CD1c-positive myeloid dendritic cell (primary cell): Measurements from ENCODE around the gene MYL12A.

ENCODE experiments used
- DNase-seq: peaks from one replicate; pipeline ENCODE4 v3.0.0-alpha.2; 2016; ENCODE audit errors: extremely low spot score

The MYL12A gene

DNA sequence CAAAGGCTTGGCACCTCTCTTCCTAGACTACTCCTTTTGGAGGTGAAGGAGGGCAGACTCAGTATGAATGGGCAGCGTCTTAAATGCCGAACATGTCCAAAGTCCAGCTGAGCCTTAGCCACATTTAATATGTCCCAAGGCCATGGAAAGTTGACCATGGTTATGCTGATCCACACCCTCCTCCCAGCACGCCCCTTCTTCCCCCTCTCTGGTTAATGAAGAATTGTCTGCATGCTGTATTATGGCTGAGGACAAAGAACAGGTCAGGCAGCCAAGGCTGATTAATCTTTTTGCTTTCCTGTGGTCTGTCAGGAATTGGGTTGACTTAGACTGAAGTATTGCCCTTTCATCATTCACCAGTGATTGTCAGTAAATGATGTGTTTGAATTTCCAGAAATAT, 22.0 kb upstream of the MYL12A start:
- DNase-seq: no peak

DNA sequence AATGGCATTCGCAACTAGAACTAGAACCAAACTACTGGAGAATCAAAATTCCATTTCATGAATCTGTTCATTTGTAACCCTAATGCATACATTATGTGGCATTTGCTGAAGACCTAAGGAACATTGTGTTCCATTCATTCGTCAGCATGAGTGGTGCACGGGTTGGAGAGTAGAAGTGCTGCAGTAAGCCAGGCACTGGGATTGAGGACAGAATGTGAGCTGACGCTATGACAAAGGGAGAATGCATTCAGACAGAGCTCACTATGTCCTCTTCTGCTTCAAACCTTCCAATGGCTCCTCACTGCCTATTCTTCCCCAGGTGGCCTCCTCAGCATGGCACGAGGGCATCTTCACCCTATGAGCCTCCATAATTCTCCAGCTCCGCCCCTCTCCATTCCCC, 21.6 kb upstream of the MYL12A start:
- no peak for DNase-seq

DNA sequence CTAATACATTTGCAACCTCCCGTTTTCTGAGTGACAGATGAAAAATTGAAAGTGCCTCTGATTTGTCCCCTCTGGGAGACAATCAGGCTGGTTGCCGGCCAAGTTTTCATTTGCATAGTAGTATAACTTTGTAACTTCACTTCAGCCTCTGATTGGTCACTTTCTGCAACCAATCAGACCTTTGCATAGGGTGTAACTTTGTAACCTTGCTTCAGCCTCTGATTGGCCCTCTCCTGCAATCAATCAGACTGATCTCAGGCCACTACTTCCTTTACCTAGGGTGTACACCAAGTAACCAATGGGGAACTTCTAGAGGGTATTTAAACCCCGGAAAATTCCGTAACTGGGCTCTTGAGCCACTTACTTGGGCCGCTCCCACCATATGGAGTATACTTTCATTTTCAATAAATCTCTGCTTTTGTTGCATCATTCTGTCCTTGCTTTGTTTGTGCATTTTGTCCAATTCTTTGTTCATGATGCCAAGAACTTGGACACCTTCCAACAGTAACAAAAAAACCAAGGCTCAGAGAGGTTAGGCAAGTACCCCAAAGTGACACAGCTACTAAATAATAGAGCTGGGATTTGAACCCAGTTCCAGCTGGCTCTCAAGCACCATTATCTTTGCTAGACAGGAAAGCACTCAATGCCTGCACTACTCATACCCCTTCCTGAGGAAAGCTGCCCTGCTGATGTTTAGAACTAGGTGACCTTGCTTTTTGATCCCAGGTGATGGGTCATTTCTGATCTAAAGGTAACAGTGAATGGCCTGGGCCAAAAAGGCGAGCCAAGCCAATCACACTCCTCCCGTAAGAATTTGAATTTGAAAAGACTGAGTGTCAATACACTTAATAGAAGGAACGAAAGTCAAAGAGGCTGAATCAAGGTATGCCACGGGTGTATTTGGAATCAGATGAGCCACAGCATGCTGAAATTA, 16.9 kb upstream of the MYL12A start:
- DNase-seq: no peak

DNA sequence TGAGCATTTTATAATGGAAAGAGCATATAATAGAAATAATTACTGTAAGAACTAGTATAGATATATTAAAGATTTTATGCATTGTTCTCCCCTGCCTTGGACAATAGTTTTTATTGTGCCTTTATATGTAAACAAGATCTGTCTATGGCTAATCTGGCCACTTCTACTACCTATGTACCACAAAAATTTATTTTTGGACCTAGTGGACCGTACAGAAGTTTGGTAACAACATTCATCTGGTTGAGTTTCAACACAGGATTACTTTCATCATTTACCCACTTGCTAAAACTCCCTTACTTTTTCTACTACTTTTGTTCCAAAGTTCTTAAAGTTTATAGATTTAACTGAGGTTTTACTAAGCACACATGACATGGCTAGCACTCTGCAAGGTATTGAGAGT, 14.6 kb upstream of the MYL12A start:
- no peak for DNase-seq

DNA sequence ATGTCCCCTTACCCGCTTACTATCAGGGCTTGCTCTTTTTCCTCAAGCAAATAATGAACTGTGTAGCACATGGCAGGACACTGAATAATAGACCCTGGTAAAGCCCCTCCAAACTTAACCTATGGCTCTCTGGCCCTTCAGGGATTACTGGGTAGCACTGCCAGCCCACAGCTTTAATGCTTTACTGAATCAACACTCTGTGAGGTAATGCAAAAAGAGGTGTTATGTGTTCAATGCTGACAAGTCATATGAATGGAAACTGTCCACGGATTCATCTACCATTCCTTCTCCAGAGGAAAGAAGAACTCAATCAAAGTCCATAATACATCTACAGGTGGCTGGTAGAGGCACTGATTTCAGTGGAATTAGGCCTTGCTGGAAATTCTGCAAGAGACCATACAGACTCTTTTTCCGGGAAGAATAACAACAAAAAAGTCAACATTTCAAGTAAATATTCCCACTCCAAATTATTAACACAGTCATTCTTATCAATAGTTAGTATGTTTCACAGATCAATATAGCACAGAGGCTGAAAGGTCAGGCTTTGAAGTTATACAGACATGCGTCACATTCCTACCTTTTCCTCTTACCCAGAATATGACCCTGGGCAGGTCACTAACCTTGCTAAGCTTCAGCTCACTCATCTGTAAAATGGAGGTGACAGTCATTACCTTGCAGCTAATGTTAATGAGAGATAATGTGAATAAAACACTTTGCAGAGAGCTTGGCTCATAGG, 14.0 kb upstream of the MYL12A start:
- DNase-seq: no peak

DNA sequence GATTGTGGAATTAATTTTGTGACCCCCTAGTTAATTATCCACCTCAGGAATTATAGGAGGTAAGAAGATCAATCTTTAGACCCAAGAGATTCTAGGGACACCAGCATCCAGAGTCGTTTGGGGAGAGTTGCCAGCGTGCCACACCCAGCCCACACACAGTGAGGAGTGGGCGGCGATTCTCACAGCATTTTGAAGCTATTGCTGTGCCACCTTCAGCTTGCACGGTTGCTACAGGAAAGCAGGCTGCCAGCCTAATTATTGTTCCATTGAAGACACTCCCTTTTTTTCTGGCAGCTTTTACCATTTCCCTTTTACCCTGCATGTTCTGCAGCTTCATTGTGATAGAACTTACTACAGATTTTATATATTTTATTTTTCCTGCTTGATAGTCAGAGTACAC, 13.1 kb upstream of the MYL12A start:
- DNase-seq: no peak

DNA sequence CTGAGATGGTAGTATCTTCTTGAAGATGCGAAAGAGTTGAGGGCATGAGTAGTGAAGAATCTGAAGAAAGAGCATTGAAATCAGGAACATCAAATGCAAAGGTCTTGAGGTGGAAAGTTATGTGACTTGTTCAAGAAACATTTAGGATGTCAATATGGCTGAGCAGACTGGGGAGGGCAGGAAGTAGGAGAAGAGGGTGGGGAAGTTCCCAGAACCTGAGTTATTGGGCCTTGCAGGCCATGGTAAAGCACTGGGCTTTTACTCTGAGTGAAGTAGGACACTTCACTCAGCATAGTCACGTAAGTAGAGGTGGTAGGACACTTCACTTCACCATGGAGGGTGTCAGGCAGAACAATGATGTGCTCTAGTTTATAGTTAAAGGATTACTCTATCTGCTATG, 11.8 kb upstream of the MYL12A start:
- DNase-seq: no peak

DNA sequence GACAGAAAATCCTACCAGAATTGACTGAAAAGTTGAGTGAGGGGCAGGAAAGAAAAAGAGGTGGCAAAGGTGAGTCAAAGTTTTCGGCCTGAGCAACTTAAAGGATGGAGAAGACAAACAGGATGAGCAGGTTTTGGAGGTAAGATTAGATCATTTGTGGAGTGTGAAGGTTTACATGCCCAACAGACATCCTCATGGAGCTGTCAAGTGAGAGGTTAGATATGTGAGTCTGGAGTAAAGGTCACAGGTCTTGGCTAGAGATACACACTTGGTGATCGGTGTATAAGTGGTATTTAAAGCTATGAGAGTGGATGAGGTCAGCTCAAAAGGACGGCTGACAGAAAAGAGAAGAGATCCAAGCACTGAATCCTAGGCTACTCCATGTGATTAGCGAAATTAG, 11.1 kb upstream of the MYL12A start:
- DNase-seq: no peak

DNA sequence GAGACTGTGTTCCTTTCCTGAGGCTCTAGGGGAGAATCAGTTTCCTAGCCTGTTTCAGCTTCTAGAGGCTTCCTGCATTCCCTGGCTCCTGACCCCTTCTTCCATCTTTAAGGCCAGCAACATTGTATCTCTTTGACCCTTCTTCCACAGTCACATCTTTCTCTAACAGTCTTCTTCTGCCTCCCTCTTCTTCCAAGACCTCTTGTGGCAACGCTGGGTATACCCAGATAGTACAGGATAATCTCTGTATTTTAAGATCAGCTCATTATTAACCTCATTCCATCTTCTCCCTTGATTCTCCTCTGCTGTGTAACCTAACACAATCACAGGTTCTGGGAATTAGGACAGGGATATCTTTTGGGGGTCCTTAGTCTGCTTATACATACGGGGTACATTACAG, 8.9 kb upstream of the MYL12A start:
- DNase-seq: no peak

DNA sequence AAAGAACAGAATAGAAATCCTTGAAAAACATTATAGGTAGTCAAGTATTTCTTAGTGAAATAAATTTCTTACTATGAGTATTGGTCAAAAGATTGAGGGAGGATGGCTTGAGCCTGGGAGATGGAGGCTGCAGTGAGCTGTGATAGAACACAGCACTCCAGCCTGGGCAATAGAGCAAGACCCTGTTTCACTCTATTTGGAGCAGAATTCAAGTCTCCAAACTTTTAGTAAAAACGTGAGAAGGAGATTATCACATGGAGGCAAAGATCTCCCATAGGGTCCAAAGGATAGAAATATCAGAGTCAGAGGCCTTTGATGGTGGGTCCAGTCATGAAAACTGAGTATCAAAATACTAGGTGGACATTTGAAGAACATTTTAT, 2.4 kb upstream of the MYL12A start:
- DNase-seq: no peak

DNA sequence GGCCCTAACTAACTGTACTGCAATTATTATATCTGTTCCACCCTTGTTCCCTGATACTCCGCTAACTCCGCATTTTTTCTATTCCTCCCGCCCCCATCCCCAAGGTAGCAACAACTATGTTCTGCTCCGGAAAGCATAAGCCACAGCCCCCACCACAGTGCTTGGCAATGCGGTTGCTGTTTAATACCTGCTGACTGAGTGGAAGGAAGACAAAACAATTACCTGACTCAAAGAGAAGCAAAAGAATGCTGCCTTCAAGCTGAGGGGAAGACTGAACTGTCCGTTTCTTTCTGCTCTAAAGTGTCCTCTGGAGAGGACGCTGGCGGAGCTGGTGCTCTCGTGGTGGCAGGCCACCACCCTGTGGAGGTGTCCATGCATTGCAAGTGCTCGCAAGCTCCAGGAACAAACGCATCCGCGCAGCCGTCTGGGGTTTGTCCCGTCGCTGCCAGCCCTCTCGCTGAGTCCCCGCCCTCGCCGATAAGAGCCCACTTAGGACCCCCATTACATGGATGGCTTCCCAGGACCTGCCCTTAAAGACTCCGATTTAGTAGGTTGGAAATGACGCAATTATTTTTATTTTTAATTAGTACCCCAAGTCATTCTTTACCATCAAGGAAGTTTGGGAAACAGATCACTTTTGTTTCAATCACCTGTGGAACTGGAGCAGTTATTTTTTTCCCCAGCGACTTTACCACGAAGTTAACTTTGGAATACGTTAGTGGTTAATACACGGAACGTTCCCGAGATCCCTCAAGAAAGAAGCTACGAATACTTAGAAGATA, 1.6 kb upstream of the MYL12A start:
- peak; percentile 89 for DNase-seq

DNA sequence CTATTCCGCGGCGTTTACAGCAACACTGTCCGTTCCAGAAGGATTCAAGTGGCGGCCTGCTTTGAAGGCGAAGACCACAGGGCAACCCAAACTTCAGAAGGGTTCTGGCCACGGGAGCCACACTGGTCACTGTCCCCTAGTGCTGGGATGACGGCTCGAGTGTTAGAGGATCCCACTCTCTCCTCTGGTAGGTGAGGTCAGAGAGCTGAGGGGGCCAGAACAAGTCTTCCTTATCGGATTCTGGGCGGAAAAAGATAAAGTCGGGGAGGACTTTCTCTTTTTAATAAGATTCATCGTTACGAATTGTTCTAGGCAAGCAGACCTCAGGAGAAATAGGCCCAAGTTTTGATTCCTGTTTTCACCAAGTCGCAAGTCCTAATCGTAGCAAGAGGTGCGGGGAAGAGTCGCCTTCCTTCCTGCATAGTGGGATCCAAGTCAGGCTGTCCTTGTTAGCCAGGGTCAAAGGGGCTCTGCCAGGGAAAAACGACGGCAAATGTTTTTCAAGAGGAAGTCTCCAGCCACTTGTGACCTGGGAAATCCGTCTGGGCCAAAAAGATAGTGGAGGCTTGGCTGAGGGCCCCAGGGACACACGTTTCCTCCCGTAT, 864 bp upstream of the MYL12A start:
- no peak for DNase-seq

DNA sequence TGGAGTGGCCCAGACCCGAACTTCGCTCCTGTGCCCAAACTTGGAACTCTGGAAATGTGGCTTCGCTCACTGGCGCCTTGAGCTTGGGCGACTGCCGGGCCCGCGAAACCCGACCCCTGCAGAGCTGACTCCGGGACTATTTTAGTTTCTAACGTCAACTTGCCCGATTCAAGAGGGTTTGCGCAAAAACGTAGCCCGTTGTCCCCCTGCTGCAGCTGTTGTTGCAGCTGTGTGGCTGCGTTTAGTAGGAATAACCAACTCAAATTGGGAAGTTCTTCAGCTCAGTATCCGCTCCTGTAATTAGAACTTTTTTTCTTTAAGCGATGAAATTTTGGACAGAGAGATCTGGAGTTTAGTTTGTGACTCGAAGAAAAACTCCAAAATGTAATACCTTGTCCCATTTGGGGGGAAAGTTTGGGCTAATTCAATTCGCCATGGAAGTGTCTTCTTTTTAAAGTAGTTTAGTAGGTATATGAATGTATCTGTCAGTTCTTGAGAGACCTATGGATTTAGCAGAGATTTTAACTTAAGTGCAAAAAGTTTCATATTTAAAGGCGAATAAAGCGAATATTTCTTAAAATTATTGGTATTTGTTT, 559 bp downstream of the MYL12A start:
- DNase-seq: peak; percentile 60

DNA sequence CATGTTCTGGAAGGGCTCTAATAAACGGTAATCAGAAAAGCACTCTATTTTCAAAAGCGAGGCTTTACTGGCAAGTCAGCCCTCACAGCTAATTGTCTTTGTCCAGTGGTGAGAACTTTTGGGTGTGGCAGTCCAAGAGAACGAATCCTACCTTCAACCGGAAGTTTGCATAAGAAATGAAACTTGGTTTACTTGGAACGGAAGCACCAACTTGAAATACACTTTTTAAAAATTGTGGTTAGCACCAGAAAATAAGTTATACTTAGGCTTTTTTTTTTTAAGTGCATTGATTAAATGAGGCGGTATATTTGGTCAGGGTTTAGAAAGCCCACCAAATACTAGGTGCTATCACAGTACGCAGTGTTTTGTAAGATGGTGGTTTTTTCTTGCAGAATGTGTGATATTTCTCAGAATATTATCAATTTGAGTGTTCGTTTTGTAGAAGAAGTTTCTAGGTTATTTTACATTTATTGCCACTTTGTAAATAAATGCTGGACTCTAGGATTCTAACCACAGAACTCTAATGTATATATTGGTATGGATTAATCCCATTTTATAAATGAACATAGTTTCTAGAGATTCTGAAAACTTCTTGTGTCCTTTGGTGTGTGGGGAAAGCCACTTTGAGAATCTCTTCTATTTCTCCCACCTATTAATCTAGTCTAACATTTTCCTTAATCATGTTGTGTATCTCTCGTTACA, 1.2 kb downstream of the MYL12A start:
- peak; percentile 66 for DNase-seq

DNA sequence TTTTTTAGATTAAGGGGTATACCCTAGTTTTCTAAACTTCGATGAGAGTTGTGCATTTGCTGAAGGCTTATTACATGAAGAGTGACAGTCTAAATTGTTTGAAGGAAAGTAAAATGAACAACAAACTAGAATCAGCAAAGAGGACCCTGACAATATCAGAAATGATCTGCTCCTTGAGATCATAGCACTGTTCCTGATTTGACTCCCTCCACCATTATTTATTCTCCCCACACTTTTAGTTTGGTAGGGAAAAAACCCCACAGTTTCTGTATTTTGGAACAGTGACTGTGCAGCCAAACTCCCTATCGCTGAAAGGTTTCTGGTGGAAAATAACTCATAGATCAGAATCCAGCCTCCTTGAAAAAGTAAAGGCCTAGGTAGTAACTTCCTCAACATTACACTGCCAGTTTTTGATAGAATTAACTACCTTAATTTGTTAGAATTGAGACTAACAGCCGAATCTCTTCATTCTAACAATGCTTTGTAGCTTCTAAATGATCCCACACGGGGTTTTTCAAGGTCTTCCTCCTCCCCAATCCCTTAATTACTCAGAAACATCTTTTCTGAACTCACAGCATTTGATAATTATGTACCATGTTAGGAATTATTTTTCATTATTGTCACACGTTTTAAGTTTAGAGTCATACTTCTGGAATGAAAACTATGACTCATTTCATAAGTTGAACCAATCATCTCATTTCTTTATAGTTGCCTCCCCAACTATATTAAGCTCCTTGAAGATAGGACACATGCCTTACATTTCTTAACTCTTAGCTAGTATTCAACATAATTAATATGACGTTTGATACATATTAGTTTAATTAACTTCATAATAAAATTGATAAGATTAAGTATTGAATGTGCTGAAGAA, 2.9 kb downstream of the MYL12A start:
- DNase-seq: peak; percentile 35

DNA sequence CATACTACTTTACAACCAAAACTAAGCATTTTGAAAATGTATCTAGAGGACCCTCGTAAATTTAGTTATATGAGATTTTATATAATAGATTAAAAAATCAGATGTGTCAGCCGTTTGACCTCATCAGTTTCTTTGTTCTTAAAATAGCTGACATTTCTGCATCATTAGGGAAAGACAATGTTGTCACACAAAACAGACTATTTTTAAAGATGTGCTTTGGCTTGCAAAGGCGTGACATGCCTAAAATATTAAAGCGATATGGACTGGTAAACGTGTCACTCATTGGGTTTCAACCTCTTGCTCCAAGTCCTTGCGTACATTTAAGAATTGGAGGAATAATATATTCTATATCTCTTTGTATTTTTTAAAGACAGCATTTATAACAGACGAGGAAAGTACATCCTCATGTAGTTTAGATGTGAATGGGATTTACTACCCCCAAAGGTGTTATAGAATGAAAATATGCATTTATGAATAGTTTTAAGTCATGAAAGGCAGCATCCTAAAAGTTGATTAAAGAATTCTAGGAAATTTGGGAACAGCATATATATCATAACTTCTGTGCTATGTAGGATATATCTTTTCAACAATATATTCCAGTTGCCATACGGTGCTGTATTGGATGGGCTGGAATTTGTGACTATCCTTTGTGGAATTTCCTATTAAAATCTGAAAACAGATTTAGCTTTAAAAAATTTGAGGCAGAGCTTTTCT, 3.8 kb downstream of the MYL12A start:
- no peak for DNase-seq

DNA sequence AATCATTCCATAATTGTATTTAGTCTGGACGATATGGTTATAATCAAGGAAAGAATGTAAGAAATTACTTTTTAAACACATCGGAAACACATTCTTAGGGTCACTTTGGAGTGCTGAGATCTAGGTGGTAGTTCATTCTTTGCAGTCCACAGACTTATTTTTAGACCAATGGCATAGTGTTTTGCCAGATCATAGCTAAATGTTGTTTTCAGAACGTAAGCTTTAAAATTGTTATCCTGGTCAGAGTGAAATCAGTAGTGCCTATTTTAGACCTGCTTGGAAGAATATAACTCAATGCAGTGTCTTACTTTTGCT, 4.3 kb downstream of the MYL12A start:
- DNase-seq: no peak

DNA sequence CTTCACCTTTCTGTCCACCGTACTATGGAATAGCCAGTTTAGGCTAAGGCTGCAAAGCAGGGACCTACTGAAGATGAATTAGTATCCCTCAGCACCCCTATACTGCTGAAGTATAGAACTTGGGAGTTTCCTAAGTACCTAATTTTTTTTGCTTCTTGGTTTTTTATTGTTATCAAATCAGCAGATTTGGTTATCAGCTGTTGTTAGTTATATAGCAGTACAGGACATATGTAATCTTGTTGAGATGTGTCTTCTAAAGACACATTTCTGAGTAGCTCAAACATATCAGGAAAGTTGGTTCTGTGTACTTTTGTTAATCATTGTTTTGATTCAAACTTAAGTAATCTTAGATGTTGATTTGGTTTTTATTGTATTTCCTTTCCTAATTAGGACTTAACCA, 5.2 kb downstream of the MYL12A start:
- DNase-seq: no peak

DNA sequence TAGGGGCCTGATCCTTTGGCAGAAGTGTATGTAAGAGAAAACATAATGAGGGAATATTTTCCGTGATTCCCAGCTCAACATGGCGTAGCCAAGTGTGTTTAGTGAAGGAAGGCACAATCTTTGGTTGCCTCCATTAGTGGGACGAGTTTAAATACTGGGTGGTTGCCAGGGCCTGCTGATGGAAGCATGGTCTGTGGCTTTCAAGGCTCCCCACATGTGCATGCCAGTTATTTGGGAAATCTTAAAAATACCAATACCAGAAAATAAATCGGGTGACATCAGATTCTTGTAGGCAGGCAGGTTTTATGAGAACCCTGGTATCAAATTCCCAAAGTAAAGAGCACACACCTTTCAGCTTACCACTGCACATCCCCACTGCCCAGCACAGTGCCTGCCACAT, 7.1 kb downstream of the MYL12A start:
- DNase-seq: no peak
